IMR-90 (cell line): ENCODE measurements around the gene FNDC5. TPM values are rescaled to one million over a fixed set of nuclear protein-coding genes. Genes with fewer than 3 reads are reported as not detected.
A peak's percentile ranks its signal among the peaks of the same experiment; 100 is the strongest.

Experiments used
- ATAC-seq: fragments of 200-7000 bp; cut with Tn5 transposase; 2 replicates; pipeline ENCODE4 v1.9.1; 2020; ENCODE audit warnings: low read depth, mild to moderate bottlenecking, moderate library complexity
- BruUV-seq: library from RNA; stranded (reverse); fragments of 400-500 nt; replicated peaks from 2 replicates; lab custom pipeline; 2021; lab: Mats Ljungman, UMichigan
- CTCF ChIA-PET: fragments of 300-600 bp; formaldehyde crosslinking; extraction: SDS; loops from one replicate; lab custom pipeline; 2021; ENCODE audit warnings: antibody characterized with exemption; lab: Yijun Ruan, JAX
- POLR2A ChIA-PET: fragments of 300-600 bp; sonication (Branson Sonifier 250); formaldehyde crosslinking; loops from one replicate; lab custom pipeline; 2022; ENCODE audit warnings: antibody characterized with exemption; ENCODE audit not compliant: unreplicated experiment; lab: Charles Lee
- DNase-seq: peaks from one replicate; pipeline ENCODE4 v3.0.0; 2013
- H2AFZ ChIP-seq: replicated peaks from 2 replicates; pipeline ENCODE3; 2013; ENCODE audit warnings: low read length, mild to moderate bottlenecking; ENCODE audit not compliant: poor library complexity
- H2AK5ac ChIP-seq: 2 replicates; pipeline ENCODE4 v1.6.1; 2013; ENCODE audit warnings: low read depth, low read length, inconsistent platforms
- H2AK9ac ChIP-seq: replicated peaks from 2 replicates; pipeline ENCODE3; 2013; ENCODE audit warnings: mild to moderate bottlenecking, low read depth, low read length, moderate library complexity; ENCODE audit not compliant: poor library complexity
- H2BK120ac ChIP-seq: 2 replicates; pipeline ENCODE4 v1.6.1; 2013; ENCODE audit warnings: low read depth, low read length, inconsistent platforms
- H2BK15ac ChIP-seq: 3 replicates; pipeline ENCODE4 v1.6.1; 2013; ENCODE audit warnings: low read depth, low read length, inconsistent platforms
- H2BK20ac ChIP-seq: 2 replicates; pipeline ENCODE4 v1.6.1; 2013; ENCODE audit warnings: low read depth, mild to moderate bottlenecking, inconsistent platforms, low read length, moderate library complexity
- H2BK5ac ChIP-seq: 2 replicates; pipeline ENCODE4 v1.6.1; 2013; ENCODE audit warnings: mild to moderate bottlenecking, low read depth, low read length, inconsistent platforms; ENCODE audit not compliant: poor library complexity, severe bottlenecking
- H3K14ac ChIP-seq: replicated peaks from 2 replicates; pipeline ENCODE4 v1.6.1; 2013; ENCODE audit warnings: low read depth, low read length, inconsistent platforms
- H3K18ac ChIP-seq: 2 replicates; pipeline ENCODE4 v1.6.1; 2013; ENCODE audit warnings: low read depth, low read length, control low read depth
- H3K23ac ChIP-seq: 2 replicates; pipeline ENCODE4 v1.6.1; 2013; ENCODE audit warnings: low read depth, low read length, inconsistent platforms
- H3K27ac ChIP-seq: 2 replicates; pipeline ENCODE4 v1.5.1; 2013; ENCODE audit warnings: mild to moderate bottlenecking, control low read depth, low read length; ENCODE audit not compliant: insufficient read depth
- H3K27me3 ChIP-seq: 2 replicates; pipeline ENCODE4 v1.6.1; 2013; ENCODE audit warnings: low read length; ENCODE audit not compliant: control insufficient read depth, insufficient read depth
- H3K36me3 ChIP-seq: 2 replicates; pipeline ENCODE4 v1.6.1; 2013; ENCODE audit warnings: low read length, mixed read lengths; ENCODE audit not compliant: control insufficient read depth, insufficient read depth
- H3K4ac ChIP-seq: 2 replicates; pipeline ENCODE4 v1.6.1; 2013; ENCODE audit warnings: low read depth, low read length, inconsistent platforms
- H3K4me1 ChIP-seq: 2 replicates; pipeline ENCODE4 v1.6.1; 2013; ENCODE audit warnings: low read length, mixed read lengths; ENCODE audit not compliant: control insufficient read depth, insufficient read depth
- H3K4me2 ChIP-seq: 2 replicates; pipeline ENCODE4 v1.6.1; 2013; ENCODE audit warnings: low read depth, mild to moderate bottlenecking, control low read depth, low read length, moderate library complexity
- H3K4me3 ChIP-seq: 2 replicates; pipeline ENCODE4 v1.5.1; 2013; ENCODE audit warnings: low read depth, mild to moderate bottlenecking, control low read depth, low read length, moderate library complexity; ENCODE audit not compliant: insufficient read depth
- H3K56ac ChIP-seq: 2 replicates; pipeline ENCODE4 v1.6.1; 2013; ENCODE audit warnings: low read length, inconsistent platforms; ENCODE audit not compliant: insufficient read depth; ENCODE audit errors: extremely low read depth
- H3K79me1 ChIP-seq, 2 experiments: 2 replicates each; pipeline ENCODE4 v1.6.1; 2013; ENCODE audit warnings: low read length in 2 of 2, inconsistent platforms in 1 of 2, low read depth in 1 of 2
- H3K9ac ChIP-seq: 2 replicates; pipeline ENCODE4 v1.6.1; 2013; ENCODE audit warnings: low read depth, low read length, control low read depth
- H3K9me1 ChIP-seq: 2 replicates; pipeline ENCODE4 v1.6.1; 2013; ENCODE audit warnings: low read length, inconsistent platforms; ENCODE audit not compliant: insufficient read depth
- H3K9me3 ChIP-seq: 2 replicates; pipeline ENCODE4 v1.6.1; 2013; ENCODE audit warnings: low read length; ENCODE audit not compliant: control insufficient read depth, insufficient read depth
- H4K20me1 ChIP-seq: 2 replicates; pipeline ENCODE4 v1.6.1; 2013; ENCODE audit warnings: low read length, inconsistent platforms; ENCODE audit not compliant: insufficient read depth
- H4K5ac ChIP-seq: 2 replicates; pipeline ENCODE4 v1.6.1; 2013; ENCODE audit warnings: mild to moderate bottlenecking, low read depth, low read length, control low read depth
- H4K8ac ChIP-seq, 2 experiments: 2 replicates each; pipeline ENCODE4 v1.6.1; 2013; ENCODE audit warnings: low read depth in 2 of 2, low read length in 2 of 2, control low read depth in 1 of 2, inconsistent platforms in 1 of 2
- H4K91ac ChIP-seq: 2 replicates; pipeline ENCODE4 v1.6.1; 2013; ENCODE audit warnings: low read depth, low read length, inconsistent platforms; ENCODE audit not compliant: insufficient read depth
- ELK1 ChIP-seq: fragments of 150-350 bp; IDR thresholded peaks from 2 replicates; pipeline ENCODE4 v1.6.1; 2016; ENCODE audit warnings: low read depth, mild to moderate bottlenecking, low read length, moderate library complexity, borderline replicate concordance
- FOS ChIP-seq: fragments of 150-350 bp; IDR thresholded peaks from 2 replicates; pipeline ENCODE4 v1.6.1; 2016; ENCODE audit warnings: low read depth, low read length
- MAZ ChIP-seq: IDR thresholded peaks from 2 replicates; pipeline ENCODE4 v1.6.1; 2012; ENCODE audit warnings: low read depth, mild to moderate bottlenecking, low read length, improper control_type of control experiment, moderate library complexity, borderline replicate concordance
- SMC3 ChIP-seq: fragments of 150-350 bp; IDR thresholded peaks from 2 replicates; pipeline ENCODE4 v1.6.1; 2016; ENCODE audit warnings: low read depth, mild to moderate bottlenecking, antibody characterized with exemption, low read length, moderate library complexity
- WGBS, 2 experiments: methylation state at CpG; one replicate each; pipeline versions ENCODE4 v1.1.5 to v1.1.7; 2013; ENCODE audit warnings: missing lambda C conversion rate in 2 of 2; ENCODE audit not compliant: insufficient read length in 1 of 2; ENCODE audit errors: extremely low coverage in 2 of 2; 5-methylcytosine and 5-hydroxymethylcytosine counted together
- dilution Hi-C: fragments of 300-500 bp; cut with HindIII; formaldehyde crosslinking; loops from one replicate; pipeline ENCODE4 v1.14.3; 2018; ENCODE audit warnings: low sequenced_read_pairs; ENCODE audit not compliant: unreplicated experiment
- in situ Hi-C: fragments of 300-500 bp; cut with MboI; formaldehyde crosslinking; loops from 3 replicates; pipeline ENCODE4 v1.14.3; 2019; ENCODE audit warnings: low sequenced_read_pairs, inconsistent platforms, mixed read lengths
- intact Hi-C: fragments of 100-400 bp; cut with micrococcal nuclease; formaldehyde crosslinking; loops from 2 replicates; pipeline ENCODE4 v1.10.0; 2022
- polyA plus RNA-seq, 3 experiments: library from polyadenylated mRNA; depleted of rRNA; stranded (reverse); fragments of >200 nt; gene quantifications; 2 replicates each; pipeline ENCODE4 v1.2.3, GENCODE V29; 2012; ENCODE audit warnings: low replicate concordance in 1 of 3
- total RNA-seq: library from RNA; depleted of rRNA; stranded (reverse); fragments of >200 nt; gene quantifications from 2 replicates; pipeline ENCODE4 v1.2.3, GENCODE V29; 2012

Gene FNDC5
- total and polyA plus RNA-seq, 2 of the 4 experiments (the other 2 are of a cell fraction) = 1.2 to 1.6 TPM

- intact Hi-C loops = no loop called here
- H4K8ac ChIP-seq = peak overlapping the region in 1 of 2 experiments; percentile 21; a peak in 1 of 4 replicates
- CTCF ChIA-PET = interaction anchor here (0.6 to 1.0 kb wide), 3 partner anchors 22 to 373 kb away, joined by 3 to 6 read pairs (median 5); no protein-coding TSS in a partner anchor
- POLR2A ChIA-PET = no interaction called here
- H3K18ac ChIP-seq = no peak overlapping the region
- H3K23ac ChIP-seq = no peak overlapping the region
- TF ChIP-seq ELK1 (no peak), SMC3 (no peak), MAZ (peak; percentile 34; the same call in 1 of the 2 replicates), FOS (no peak)
- peaks cover 2% of the 10 kb centered on the region; the same call in 1 of the 2 replicates for H3K9me3 ChIP-seq
- H3K4me1 ChIP-seq = no peaks in the 10 kb centered on the region; the same call in 1 of the 2 replicates
- no TSS peak for BruUV-seq
- no peaks in the 10 kb centered on the region for H3K79me1 ChIP-seq
- in situ Hi-C loops = no loop called here
- H3K36me3 ChIP-seq = peaks cover 1% of the 10 kb centered on the region; the same call in 1 of the 2 replicates
- H4K91ac ChIP-seq = no peak overlapping the region
- ATAC-seq = peak; percentile 82
- peak overlapping the region; percentile 39 for H3K4me3 ChIP-seq
- peaks cover 35% of the 10 kb centered on the region for H3K27me3 ChIP-seq
- H3K9ac ChIP-seq = no peak overlapping the region
- DNase-seq = peak; percentile 20
- H4K20me1 ChIP-seq = no peaks in the 10 kb centered on the region
- no peak overlapping the region for H2BK5ac ChIP-seq
- H2BK120ac ChIP-seq = no peak overlapping the region
- peak overlapping the region; percentile 87 for H2AFZ ChIP-seq
- H3K27ac ChIP-seq = no peak overlapping the region
- WGBS, 2 experiments = 15% methylated on average over 11 of the region's 58 CpGs; no CpG with 5 or more reads in 1 of the 2 experiments
- no peak overlapping the region for H3K56ac ChIP-seq
- dilution Hi-C loops = no loop called here
- peak overlapping the region; percentile 28 for H2AK9ac ChIP-seq
- no peak overlapping the region for H2BK20ac ChIP-seq
- H3K14ac ChIP-seq = no peak overlapping the region
- H3K9me1 ChIP-seq = 0 out of 2 replicates have a peak, but pooled peaks cover 3% of the 10 kb centered on the region
- peak overlapping the region; percentile 41 for H3K4me2 ChIP-seq
- H3K4ac ChIP-seq = no peak overlapping the region
- no peak overlapping the region for H4K5ac ChIP-seq
- H2AK5ac ChIP-seq = no peak overlapping the region
- no peak overlapping the region for H2BK15ac ChIP-seq
These were observed 22.7 kb upstream of the FNDC5 start for GRCh38 chr1:32893198-32894018.
